GM18498 (cell line): ENCODE data around the gene CELSR1.

ENCODE experiments used
- ATAC-seq: cut with Tn5 transposase; IDR thresholded peaks from one replicate; pipeline ENCODE4 v1.9.1; 2021; ENCODE audit warnings: mild to moderate bottlenecking, moderate library complexity; ENCODE audit not compliant: unreplicated experiment

Gene CELSR1

GRCh38 chr22:46382524-46382923, 154.9 kb downstream of the CELSR1 start:
- no peak for ATAC-seq

DNA sequence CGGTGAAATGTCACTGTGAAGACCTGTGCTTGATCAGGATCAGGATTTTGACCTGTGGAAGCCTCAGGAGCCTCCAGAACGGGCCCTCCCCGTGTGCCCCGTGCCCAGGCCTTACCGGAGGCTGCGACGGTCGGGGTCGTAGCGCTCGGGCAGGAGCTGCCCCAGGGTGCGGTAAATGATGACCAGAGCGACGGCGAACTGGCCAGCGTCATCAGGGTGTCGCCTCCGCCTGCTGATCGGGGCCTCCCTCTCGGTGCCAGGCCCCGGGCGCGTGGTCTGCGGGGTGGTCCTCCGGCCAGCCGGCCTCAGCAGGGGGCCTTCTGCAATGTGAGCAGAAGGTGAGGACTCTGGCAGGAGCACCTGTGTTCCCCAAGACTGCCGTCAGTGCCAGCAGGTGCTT, 155.7 kb downstream of the CELSR1 start:
- ATAC-seq, result no peak

GRCh38 chr22:46381142-46381541, 156.3 kb downstream of the CELSR1 start:
- no peak for ATAC-seq

GRCh38 chr22:46380581-46380980, 156.8 kb downstream of the CELSR1 start:
- no peak for ATAC-seq

DNA sequence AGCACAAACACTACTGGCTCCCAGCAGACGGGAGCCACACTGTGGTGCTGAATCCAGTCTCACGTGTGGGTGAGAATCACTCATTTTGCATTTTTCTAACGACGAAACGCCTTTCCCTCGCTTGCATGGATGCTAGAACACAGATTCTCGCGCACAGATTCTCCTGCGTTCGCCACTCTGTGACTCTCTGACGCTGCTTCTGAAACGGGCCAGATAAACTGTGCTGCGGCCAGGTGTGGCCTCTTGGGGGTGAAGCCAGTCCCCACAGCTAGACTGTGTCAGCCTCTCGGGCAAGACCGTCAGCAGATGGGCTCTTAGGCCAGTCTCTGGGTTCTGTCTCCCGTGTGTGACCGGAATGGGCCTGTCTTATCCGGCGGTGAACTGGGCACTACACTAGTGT, 157.4 kb downstream of the CELSR1 start:
- ATAC-seq, result no peak

- ATAC-seq, result no peak
These were observed 158.1 kb downstream of the CELSR1 start for GRCh38 chr22:46379066-46379930.

DNA sequence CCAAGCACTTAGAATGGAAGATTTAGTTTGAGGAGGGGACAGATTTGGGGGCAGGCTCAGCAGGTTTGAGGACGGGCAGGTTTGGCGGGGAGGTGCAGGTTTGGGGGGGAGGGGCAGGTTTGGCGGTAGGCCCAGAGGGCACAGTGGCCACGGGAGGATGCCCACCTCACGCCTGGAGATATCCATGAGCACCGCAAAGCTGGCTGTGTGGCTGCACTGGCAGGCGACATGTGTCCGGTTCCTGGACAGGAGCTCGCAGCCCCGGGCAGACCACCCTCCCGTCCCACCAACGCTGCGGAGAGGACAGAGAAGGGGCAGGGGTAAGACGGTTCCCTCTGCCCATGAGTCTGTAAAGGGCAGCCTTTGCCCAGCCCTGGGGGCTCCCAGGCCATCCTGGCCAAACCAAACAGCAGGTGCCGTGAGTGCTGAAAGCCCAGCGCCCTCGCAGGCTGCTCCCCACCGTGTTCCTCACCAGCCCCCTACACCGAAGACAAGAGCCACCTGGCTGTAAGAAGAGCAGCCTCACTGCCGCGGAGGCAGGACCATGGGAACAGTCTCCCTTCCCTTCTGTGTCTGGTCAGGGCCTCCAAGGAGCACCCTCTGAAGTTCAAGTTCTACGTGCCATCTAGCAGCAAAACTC, 158.9 kb downstream of the CELSR1 start:
- no peak for ATAC-seq

DNA sequence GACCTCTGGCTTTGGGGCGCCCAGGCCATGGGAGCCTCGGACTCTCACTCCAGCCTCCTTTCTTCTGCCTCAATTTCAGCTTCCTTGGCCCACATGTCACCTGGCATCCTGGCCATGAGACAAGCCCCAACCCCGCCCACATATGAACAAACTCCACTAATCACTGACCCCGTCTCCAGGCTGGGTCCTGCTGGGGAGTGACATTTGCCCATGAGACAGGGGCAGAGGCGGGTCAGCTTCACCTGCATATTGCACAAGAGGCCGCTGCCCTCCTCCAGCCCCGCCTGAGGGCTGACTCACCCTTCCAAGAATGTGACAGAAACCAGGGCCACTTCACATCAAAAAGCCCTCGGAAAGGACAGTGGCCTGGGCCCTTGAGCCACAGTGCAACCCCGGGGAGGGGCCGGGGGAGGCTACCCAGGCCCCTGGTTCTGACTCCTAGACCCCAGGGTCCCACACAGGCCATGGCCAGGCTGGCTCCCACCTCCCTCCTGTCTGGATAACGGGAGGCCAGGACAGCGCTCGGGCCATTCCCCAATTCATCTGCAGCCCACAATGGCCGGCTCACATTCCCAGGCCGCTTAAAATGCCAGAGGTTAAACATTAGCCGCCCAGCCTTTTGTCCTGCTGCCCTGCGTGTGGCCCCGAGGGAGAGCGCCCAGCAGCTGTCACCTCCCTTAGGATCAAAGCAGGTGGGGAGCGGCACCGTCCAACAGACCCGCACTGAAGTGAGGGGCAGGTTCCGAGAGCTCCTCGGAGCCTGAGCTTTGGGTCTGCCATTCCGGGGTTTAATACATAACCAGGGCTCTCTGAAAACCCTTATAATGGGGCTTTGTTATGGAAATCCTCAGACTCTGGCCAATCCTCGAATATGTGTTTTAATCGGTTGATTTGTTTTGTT, 159.6 kb downstream of the CELSR1 start:
- no peak for ATAC-seq

- no peak for ATAC-seq
These were observed 160.4 kb downstream of the CELSR1 start for GRCh38 chr22:46376908-46377524.

DNA sequence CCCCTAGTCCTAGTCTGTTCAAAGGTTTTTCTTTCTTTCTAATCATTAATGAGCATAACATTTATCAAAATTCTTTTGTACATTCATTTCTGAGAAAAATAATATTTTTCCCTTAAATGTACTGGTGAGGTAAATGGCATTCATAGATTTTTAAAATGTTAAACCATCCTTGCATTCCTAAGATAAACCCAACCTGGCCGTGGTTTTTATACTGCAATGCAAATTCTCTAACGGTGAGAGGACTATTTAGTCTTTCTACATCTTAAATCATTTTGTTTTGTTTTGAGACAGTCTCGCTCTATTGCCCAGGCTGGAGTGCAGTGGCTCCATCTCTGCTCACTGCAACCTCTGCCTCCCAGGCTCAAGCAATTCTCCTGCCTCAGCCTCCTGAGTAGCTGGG, 161.3 kb downstream of the CELSR1 start:
- no peak for ATAC-seq

- ATAC-seq, result no peak
These were observed 162.6 kb downstream of the CELSR1 start for GRCh38 chr22:46374663-46375474.

DNA sequence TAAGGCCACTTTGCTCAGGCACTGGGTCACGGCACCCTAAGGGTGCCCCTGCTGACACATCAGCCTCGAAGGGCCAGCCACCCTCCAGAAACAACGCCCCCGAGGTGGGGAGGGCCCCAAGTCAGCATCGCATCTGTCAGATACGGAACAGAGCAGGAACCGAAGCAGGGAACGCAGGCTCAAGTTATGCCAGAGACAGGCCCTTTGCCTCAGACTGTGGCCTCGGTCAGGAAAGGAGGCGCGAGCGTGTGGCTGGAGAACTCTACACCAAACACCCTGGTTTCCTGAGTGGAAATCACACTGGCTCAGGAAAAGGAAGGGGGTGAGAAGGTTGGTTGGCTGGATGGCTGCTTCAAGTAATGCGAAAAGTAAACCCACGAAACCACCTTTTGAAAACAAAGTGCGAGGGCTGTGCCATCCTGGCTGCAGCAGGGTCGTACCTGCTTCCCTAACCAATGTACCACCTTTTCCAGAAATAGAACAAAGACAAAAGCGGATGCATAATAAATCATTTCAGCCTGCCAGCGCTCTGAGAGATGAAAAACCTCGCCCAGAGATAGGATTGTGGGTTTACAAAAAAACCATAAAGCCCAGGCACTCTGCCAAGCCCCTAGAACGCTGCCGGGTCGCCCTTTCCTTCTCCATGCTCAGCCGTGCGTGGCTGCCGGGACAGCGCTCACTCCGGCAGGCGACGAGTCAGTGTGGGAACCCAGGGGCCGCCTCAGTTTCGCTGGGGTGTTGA, 163.3 kb downstream of the CELSR1 start:
- no peak for ATAC-seq

- ATAC-seq, result no peak
These were observed 164.3 kb downstream of the CELSR1 start for GRCh38 chr22:46373159-46373558.

GRCh38 chr22:46372686-46373085, 164.7 kb downstream of the CELSR1 start:
- no peak for ATAC-seq

- ATAC-seq, result no peak
These were observed 165.7 kb downstream of the CELSR1 start for GRCh38 chr22:46371623-46372226.

DNA sequence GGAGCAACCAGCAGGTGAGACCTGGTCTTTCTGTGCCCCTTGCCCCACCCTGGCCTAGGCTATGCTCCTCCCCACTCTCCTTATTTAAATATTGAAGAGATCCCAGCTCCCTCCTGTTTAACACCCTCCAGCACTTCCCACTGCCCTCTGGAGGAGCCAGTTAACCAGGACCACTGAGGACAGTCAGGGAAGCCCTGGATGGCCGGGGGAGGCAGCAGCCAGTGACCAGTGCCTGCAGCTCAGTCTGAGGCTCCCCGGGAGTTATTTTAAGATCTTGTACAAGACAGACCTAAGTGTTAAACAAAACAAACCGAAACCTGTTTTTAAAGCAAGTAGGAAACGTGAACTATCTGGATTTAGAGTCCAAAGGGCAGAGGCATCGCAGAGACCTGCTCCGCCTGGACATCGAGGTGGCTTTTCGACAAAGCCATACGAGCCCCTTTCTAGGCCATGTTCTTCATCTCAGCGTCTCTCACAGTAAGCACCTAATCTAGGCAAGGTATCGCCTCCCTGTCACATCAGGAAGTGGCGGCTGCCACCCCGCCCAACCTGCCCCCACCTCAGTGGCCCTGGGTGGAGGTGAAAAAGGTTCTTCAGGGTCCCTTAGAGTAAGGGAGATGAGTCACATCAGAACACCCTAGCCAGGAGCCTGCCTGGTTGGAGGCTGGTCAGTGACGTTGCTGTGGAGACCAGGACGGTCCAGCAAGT, 166.7 kb downstream of the CELSR1 start:
- no peak for ATAC-seq

GRCh38 chr22:46369716-46370583, 167.5 kb downstream of the CELSR1 start:
- no peak for ATAC-seq
